Tibial nerve (tissue), 4 donors: Measurements from ENCODE around the gene NPW. TPM values are rescaled to one million over a fixed set of nuclear protein-coding genes. Genes with fewer than 3 reads are reported as not detected.

Experiments used
- DNase-seq, 2 donors: peaks; one replicate each; pipeline ENCODE4 v3.0.0-alpha.2; 2019; ENCODE audit warnings: low spot score in 2 of 2
- H3K27ac ChIP-seq, 4 donors: fragments of 200-600 bp; sonication (generic) in 3 of 4; one replicate each; pipeline ENCODE4 v1.5.1; 2017 to 2019; ENCODE audit warnings: mild to moderate bottlenecking in 1 of 4
- H3K27me3 ChIP-seq, 2 donors: fragments of 200-600 bp; sonication (generic) in 1 of 2; one replicate each; pipeline versions ENCODE4 v1.5.1 to v1.6.0; 2017 to 2019
- H3K36me3 ChIP-seq, 3 donors: fragments of 200-600 bp; sonication (generic); one replicate each; pipeline ENCODE4 v1.5.1; 2018 to 2019
- H3K4me1 ChIP-seq, 4 donors: fragments of 200-600 bp; sonication (generic) in 3 of 4; one replicate each; pipeline ENCODE4 v1.5.1; 2017 to 2019
- H3K4me3 ChIP-seq, 4 donors: fragments of 200-600 bp; sonication (generic) in 3 of 4; one replicate each; pipeline ENCODE4 v1.5.1; 2017 to 2019; ENCODE audit warnings: mild to moderate bottlenecking in 1 of 4, moderate library complexity in 1 of 4
- H3K9me3 ChIP-seq, 4 donors: fragments of 200-600 bp; sonication (generic) in 3 of 4; one replicate each; pipeline ENCODE4 v1.5.1; 2017 to 2019
- EP300 ChIP-seq, 2 donors: sonication (generic); formaldehyde crosslinking; IDR thresholded peaks; one replicate each; pipeline ENCODE4 v1.6.1; 2017; ENCODE audit warnings: antibody characterized with exemption in 2 of 2, mild to moderate bottlenecking in 1 of 2
- POLR2A ChIP-seq, 2 donors: fragments of 450-650 bp; IDR thresholded peaks; one replicate each; pipeline ENCODE4 v1.6.1; 2017; ENCODE audit warnings: antibody characterized with exemption in 2 of 2, mild to moderate bottlenecking in 2 of 2, moderate library complexity in 2 of 2
- WGBS, 2 donors: methylation state at CpG; one replicate each; pipeline ENCODE4 v1.1.5; 2018; 5-methylcytosine and 5-hydroxymethylcytosine counted together
- total RNA-seq, 4 donors: library from RNA; depleted of rRNA; stranded (reverse); fragments of >200 nt; gene quantifications; one replicate each; pipeline ENCODE4 v1.1.0, GENCODE V29; 2016
- TF ChIP-seq, protein P1 (sequence below), 5 experiments: fragments of 200-600 bp in 3 of 5; fragments of 450-650 bp in 2 of 5; sonication (generic) in 3 of 5; IDR thresholded peaks; one replicate each; pipeline ENCODE4 v1.5.1; 2016 to 2019; ENCODE audit warnings: antibody characterized with exemption in 5 of 5, mild to moderate bottlenecking in 3 of 5, moderate library complexity in 2 of 5

The NPW gene
- total RNA-seq, 4 donors from 2014 or later = 3.0 to 3.1 TPM; not detected in 2

- Histone ChIP-seq H3K36me3 (peaks cover 0 to 26% (median 0%) of the 10 kb centered on the region in 3 donors), H3K4me1 (peaks cover 0 to 41% (median 20%) of the 10 kb centered on the region in 4 donors), H3K9me3 (no peaks in the 10 kb centered on the region), H3K27ac (peak overlapping the region in 1 of 4 donors; percentile 85), H3K4me3 (peak overlapping the region in 1 of 4 donors; percentile 94), H3K27me3 (peaks cover 0 to 42% of the 10 kb centered on the region in 2 donors)
- TF ChIP-seq EP300 (IDR thresholded peaks at IDR 0.05) (no peak), POLR2A (IDR thresholded peaks at IDR 0.05) (no peak)
- TF ChIP-seq, protein P1, sequence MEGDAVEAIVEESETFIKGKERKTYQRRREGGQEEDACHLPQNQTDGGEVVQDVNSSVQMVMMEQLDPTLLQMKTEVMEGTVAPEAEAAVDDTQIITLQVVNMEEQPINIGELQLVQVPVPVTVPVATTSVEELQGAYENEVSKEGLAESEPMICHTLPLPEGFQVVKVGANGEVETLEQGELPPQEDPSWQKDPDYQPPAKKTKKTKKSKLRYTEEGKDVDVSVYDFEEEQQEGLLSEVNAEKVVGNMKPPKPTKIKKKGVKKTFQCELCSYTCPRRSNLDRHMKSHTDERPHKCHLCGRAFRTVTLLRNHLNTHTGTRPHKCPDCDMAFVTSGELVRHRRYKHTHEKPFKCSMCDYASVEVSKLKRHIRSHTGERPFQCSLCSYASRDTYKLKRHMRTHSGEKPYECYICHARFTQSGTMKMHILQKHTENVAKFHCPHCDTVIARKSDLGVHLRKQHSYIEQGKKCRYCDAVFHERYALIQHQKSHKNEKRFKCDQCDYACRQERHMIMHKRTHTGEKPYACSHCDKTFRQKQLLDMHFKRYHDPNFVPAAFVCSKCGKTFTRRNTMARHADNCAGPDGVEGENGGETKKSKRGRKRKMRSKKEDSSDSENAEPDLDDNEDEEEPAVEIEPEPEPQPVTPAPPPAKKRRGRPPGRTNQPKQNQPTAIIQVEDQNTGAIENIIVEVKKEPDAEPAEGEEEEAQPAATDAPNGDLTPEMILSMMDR (IDR thresholded peaks at IDR 0.05) = no peak
- 93 to 95% methylated on average over 12 of the region's 14 CpGs for WGBS, 2 donors
- DNase-seq = no peak
Observed at GRCh38 chr16:1985466-1986150, 34.0 kb upstream of the NPW start.

GRCh38 chr16:1987198-1987597, 32.4 kb upstream of the NPW start:
- WGBS, 2 donors = 84 to 86% methylated on average over 9 to 10 of the region's 10 CpGs
- no peak for DNase-seq
- Histone ChIP-seq H3K27ac (no peak overlapping the region), H3K36me3 (peaks cover 0 to 26% (median 0%) of the 10 kb centered on the region in 3 donors), H3K27me3 (peaks cover 0 to 42% of the 10 kb centered on the region in 2 donors), H3K4me1 (peaks cover 0 to 55% (median 30%) of the 10 kb centered on the region in 4 donors), H3K4me3 (no peak overlapping the region), H3K9me3 (no peaks in the 10 kb centered on the region)
- TF ChIP-seq POLR2A (IDR thresholded peaks at IDR 0.05) (no peak), EP300 (IDR thresholded peaks at IDR 0.05) (no peak)
- TF ChIP-seq, protein P1 (IDR thresholded peaks at IDR 0.05) = no peak

GRCh38 chr16:1989209-1990100, 30.1 kb upstream of the NPW start, which contains the start of gene SYNGR3:
SYNGR3 (plus strand) TSS chr16:1989970; CDS start chr16:1990103, 133 bp downstream.
- TF ChIP-seq, protein P1 (IDR thresholded peaks at IDR 0.05) = no peak
- no peak for TF ChIP-seq EP300 (IDR thresholded peaks at IDR 0.05)
- TF ChIP-seq POLR2A (IDR thresholded peaks at IDR 0.05) = no peak
- Histone ChIP-seq H3K4me1 (peaks cover 0 to 50% (median 26%) of the 10 kb centered on the region in 4 donors), H3K4me3 (peak within 1 kb of the TSS in 2 of 4 donors; percentile 22 to 31), H3K36me3 (peaks cover 0 to 26% (median 0%) of the 10 kb centered on the region in 3 donors), H3K27ac (peak within 1 kb of the TSS in 1 of 4 donors; percentile 55), H3K27me3 (peaks cover 0 to 47% of the 10 kb centered on the region in 2 donors), H3K9me3 (no peaks in the 10 kb centered on the region)
- 8 to 9% methylated on average over 13 to 48 of the region's 67 CpGs for WGBS, 2 donors
- DNase-seq = no peak

GRCh38 chr16:1990101-1990350, 29.6 kb upstream of the NPW start:
- 0% methylated on average over 4 of the region's 25 CpGs for WGBS, 2 donors
- H3K9me3 ChIP-seq = no peaks in the 10 kb centered on the region
- peak overlapping the region in 1 of 4 donors; percentile 22 for H3K4me3 ChIP-seq
- H3K27ac ChIP-seq = no peak overlapping the region
- peaks cover 0 to 26% (median 0%) of the 10 kb centered on the region in 3 donors for H3K36me3 ChIP-seq
- peaks cover 0 to 44% (median 20%) of the 10 kb centered on the region in 4 donors for H3K4me1 ChIP-seq
- TF ChIP-seq, protein P1 (IDR thresholded peaks at IDR 0.05) = no peak
- no peak for TF ChIP-seq POLR2A (IDR thresholded peaks at IDR 0.05)
- no peak for TF ChIP-seq EP300 (IDR thresholded peaks at IDR 0.05)
- no peak for DNase-seq
- peaks cover 0 to 47% of the 10 kb centered on the region in 2 donors for H3K27me3 ChIP-seq
